Mucosa of stomach (tissue), 1 donor: ENCODE data around the gene MDFIC2.

ENCODE experiments used
- H3K27me3 ChIP-seq: one replicate; pipeline ENCODE4 v1.7.0; 2013; ENCODE audit warnings: mild to moderate bottlenecking, low read length; ENCODE audit not compliant: control insufficient read depth, insufficient read depth
- H3K36me3 ChIP-seq: one replicate; pipeline ENCODE4 v1.7.0; 2013; ENCODE audit warnings: low read length; ENCODE audit not compliant: control insufficient read depth, insufficient read depth
- H3K4me1 ChIP-seq: one replicate; pipeline ENCODE4 v1.7.0; 2013; ENCODE audit warnings: mild to moderate bottlenecking, low read length; ENCODE audit not compliant: control insufficient read depth, insufficient read depth
- H3K4me3 ChIP-seq: one replicate; pipeline ENCODE4 v1.7.0; 2013; ENCODE audit warnings: low read length
- H3K9ac ChIP-seq: one replicate; pipeline ENCODE4 v1.7.0; 2013; ENCODE audit warnings: mild to moderate bottlenecking, low read length, moderate library complexity
- H3K9me3 ChIP-seq: one replicate; pipeline ENCODE4 v1.7.0; 2013; ENCODE audit warnings: mild to moderate bottlenecking, low read length, moderate library complexity; ENCODE audit not compliant: control insufficient read depth
- donor health status: Pancreatic carcinoma.

MDFIC2 gene

GRCh38 chr3:70176224-70176623, 136.2 kb downstream of the MDFIC2 start:
- Histone ChIP-seq H3K9me3 (no peaks in the 10 kb centered on the region), H3K9ac (no peak overlapping the region), H3K36me3 (no peaks in the 10 kb centered on the region), H3K4me3 (no peak overlapping the region), H3K27me3 (no peaks in the 10 kb centered on the region), H3K4me1 (no peaks in the 10 kb centered on the region)

GRCh38 chr3:70156808-70157207, 155.6 kb downstream of the MDFIC2 start:
- no peaks in the 10 kb centered on the region for H3K36me3 ChIP-seq
- H3K9ac ChIP-seq, result no peak overlapping the region
- no peaks in the 10 kb centered on the region for H3K4me1 ChIP-seq
- no peaks in the 10 kb centered on the region for H3K27me3 ChIP-seq
- no peak overlapping the region for H3K4me3 ChIP-seq
- H3K9me3 ChIP-seq, result no peaks in the 10 kb centered on the region

- Histone ChIP-seq H3K27me3 (no peaks in the 10 kb centered on the region), H3K9me3 (no peaks in the 10 kb centered on the region), H3K36me3 (no peaks in the 10 kb centered on the region), H3K9ac (no peak overlapping the region), H3K4me1 (no peaks in the 10 kb centered on the region), H3K4me3 (no peak overlapping the region)
These were observed 161.8 kb downstream of the MDFIC2 start for GRCh38 chr3:70150599-70150998.

- H3K9me3 ChIP-seq, result no peaks in the 10 kb centered on the region
- no peaks in the 10 kb centered on the region for H3K36me3 ChIP-seq
- H3K9ac ChIP-seq, result no peak overlapping the region
- no peak overlapping the region for H3K4me3 ChIP-seq
- no peaks in the 10 kb centered on the region for H3K4me1 ChIP-seq
- no peaks in the 10 kb centered on the region for H3K27me3 ChIP-seq
These were observed 162.6 kb downstream of the MDFIC2 start for GRCh38 chr3:70149714-70150400.
